Measurements from ENCODE around the gene DCANP1.

The DCANP1 gene

DNA sequence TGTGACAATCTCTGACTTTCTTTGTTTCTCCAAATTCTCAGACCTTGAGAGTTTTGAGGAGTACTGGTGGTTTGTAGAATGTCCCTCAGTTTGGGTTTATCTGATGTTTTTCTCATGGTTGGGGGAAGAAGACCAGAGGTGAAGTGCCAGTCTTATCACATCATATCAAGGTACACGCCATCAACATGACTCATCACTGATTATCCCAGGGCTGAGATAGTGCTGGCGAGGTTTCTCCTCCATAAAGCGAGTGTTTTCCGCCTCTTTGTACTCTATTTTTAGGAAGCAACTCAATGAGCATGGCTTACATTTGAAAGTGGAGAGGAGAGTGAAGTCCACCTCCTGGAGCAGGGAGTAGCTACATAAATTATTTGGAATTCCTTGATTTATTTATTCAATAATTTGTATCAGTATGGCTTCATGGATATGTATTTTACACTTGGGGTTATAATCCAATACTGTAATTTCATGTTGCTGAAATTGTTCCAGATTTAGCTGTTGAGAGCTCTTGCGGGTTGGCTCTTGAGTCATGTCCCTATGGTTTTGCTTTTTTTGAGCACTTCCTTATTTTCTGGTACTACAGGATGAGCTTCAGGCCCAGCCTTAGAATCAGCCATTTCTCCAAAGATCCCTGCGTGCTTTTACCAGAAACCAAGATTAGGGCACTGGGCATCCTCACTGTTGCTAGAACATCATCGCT, 23.9 kb downstream of the DCANP1 start:
- DNase-seq (ENCODE audit: low read depth in 2 of 2): no peak

GRCh38 chr5:135422419-135422818, 24.7 kb downstream of the DCANP1 start:
- no peak for DNase-seq (ENCODE audit: low read depth in 2 of 2)

DNA sequence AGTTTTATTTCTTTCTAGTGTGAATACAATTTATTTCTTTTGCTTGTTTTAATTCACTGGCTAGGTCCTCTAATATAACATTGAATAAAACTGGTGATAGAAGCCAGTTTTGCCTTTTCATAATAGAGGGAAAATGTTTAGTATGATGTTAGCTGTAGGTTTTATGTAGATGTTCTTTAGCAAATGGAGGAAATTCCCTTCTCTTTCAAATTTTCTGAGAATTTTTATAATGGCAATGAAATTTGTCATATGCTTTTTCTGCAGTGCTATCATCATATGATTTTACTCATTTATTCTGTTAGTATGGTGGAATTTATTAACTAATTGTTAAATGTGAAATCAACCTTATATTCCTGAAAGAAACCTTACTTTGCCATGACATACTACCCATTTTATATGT, 30.1 kb downstream of the DCANP1 start:
- no peak for DNase-seq (ENCODE audit: low read depth in 2 of 2)

GRCh38 chr5:135405082-135405481, 42.1 kb downstream of the DCANP1 start:
- DNase-seq (ENCODE audit: low read depth in 2 of 2): no peak

DNA sequence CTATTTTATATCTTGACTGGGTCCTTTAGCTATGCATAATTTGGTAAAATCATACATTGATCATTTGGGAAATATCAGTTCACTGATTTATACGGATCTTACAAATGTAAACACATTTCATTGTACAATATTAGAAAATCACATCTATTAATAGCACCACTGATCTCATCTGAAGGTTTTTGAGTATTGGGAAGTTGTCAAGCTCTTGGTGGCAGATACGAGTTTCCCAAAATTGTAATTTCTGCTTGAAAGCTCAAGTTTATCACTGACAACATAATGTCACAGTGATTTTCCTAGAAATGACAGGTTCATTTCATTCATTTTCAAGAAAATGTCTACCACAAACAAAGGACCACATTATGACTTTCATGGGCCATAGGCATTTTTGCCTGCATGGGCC, 45.1 kb downstream of the DCANP1 start:
- DNase-seq (ENCODE audit: low read depth in 2 of 2): no peak

DNA sequence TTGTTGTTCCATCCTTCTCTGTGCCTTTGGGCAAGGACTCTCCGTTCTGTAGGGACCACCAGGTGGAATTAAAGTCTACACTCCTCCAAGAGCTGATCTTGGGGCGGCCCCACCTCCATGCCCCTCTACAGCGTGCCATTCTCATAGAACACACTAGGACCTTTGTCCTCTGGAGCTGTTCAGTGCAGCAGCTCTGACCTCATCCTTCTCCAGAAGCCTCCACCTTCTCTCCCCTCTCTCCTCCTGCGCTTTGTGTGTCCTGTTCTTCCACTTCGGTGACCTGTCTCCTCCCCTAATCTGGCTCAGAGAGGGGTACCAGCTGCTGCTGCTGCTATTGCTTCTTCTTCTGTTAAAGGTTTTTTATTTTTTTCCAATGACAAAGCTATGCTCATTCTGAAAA, 46.3 kb downstream of the DCANP1 start:
- DNase-seq (ENCODE audit: low read depth in 2 of 2): no peak

GRCh38 chr5:135399794-135400542, 47.2 kb downstream of the DCANP1 start:
- no peak for DNase-seq (ENCODE audit: low read depth in 2 of 2)

DNA sequence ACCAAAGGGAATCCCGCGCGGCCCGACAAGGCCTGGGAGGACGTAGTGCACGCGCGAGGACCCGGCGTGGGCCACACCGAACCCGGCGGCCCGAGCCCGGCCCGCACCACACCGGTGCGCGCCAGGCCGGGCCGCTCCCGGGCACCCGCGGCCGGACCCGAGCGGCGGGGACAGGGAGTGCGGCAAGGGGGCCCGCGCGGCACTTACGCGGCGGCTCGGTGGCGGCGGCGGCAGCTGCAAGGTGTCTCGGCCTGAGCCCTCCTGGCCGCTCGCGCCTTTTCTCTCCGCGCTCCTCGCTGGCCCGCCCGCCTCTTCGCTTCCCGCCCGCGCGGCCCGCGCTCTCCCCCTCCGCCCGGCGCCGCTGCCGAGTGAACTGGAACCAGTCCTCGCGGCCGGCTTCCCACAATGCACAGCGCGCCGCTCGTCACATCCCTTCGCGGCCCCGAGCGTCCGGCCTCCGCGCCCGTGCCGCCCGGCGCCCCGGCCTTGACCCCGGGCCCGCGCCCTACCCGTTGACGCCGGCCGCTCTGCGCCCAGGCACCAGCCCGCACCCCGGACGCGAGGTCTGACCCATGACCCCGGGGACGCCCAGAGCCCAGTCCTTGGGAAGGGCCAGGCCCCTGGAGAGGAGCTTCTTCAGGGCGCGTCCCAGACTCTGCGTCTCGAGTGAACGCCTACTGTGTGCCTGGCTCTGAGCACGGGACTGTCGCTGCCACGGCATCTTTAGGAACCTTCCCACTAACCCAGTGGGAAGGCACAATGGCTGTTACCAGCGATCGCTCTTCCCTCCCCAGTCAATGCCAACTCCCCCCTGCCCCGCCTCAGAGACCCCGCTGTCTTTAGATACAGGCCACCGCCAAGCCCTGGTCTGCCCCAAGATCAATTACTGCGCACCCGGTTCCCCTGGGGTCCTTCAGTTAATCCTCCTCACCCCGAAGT, 48.0 kb downstream of the DCANP1 start, which contains the start of gene MACROH2A1:
MACROH2A1 (minus strand) TSS at position 377 of the 939 bp plus-strand sequence. CDS start 10,138 bp downstream, outside the sequence.
- peak; percentile 76 to 81 for DNase-seq (ENCODE audit: low read depth in 2 of 2)

GRCh38 chr5:135398160-135398854, 48.8 kb downstream of the DCANP1 start:
- DNase-seq (ENCODE audit: low read depth in 2 of 2): peak; percentile 21 to 28

DNA sequence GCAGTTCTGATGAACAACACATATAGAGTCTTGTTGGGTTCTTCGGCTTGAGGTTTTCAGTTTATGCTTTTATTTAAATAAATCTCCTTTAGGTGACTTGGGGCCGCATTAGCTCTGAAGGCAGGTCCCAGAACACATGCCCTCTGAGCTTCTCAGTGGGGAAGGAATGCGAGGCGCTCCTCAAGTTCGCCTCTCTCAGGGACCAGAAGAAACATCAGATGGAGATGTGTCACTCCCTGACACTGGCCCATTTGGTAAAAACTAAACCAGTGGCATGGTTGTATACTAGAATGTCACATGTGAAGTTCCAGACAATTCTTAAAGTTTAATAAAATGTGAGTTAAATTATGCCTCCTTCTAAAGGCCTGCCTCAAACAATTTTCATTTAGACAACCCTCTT, 50.1 kb downstream of the DCANP1 start:
- no peak for DNase-seq (ENCODE audit: low read depth in 2 of 2)

DNA sequence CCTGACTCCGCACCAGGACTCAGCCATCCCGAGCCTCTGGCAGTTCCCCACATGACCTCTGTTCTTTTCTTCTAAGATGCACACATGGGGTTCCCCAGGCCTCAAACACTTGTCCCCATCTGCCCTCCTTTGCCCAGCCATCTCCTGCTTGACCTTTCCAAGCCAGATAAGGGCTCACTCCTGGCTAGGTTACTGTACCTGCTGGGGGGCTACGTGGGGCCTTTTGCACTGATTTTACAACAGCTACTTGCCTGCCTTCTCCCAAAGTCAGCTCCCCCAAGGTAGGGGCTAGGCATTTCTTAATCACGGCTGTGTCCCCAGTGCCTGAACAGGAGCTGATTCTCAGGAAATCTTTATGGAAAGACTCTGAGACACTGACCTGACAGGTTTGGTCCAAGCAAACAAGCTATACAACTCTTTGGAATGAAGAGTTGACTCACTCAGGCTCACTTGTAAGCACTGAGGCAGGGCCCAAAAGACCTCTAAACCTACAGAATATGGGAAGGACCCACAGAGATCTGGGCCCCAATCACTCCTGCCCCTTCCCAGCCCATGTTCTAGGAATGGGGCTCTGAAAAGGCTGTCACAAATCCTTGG, 50.6 kb downstream of the DCANP1 start:
- DNase-seq (ENCODE audit: low read depth in 2 of 2): no peak

- no peak for DNase-seq (ENCODE audit: low read depth in 2 of 2)
These were observed 51.3 kb downstream of the DCANP1 start for GRCh38 chr5:135395866-135396265.

DNA sequence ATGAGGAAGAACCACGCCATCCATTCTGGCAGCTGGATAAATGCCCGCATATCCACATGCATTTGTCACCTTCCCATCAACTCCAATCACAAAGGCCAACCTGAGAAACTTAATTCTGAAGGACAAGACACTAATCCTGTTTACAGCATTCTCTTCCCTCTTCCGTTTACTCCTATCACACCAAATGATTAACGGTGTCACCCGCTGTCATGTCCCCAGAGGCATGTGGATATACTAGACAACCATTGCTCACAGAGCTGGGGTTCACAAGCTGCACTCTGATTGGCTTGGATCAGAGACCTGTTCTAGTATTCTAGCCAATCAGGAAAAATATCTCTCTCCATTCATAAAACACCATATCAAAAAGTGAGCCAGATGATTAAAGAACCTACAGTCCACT, 51.7 kb downstream of the DCANP1 start:
- DNase-seq (ENCODE audit: low read depth in 2 of 2): no peak
